DND-41 (cell line): ENCODE data around the gene DHRSX.
A peak's percentile ranks its signal among the peaks of the same experiment; 100 is the strongest.
"Not testable (repeated sequence)": the region's sequence is repeated elsewhere in the genome, so short reads cannot be mapped to it uniquely, and the experiment has no call there.

Experiments used
- ATAC-seq: fragments of 200-7000 bp; cut with Tn5 transposase; 3 replicates; pipeline ENCODE4 v1.9.1; 2021; ENCODE audit warnings: low read depth; ENCODE audit not compliant: insufficient read depth
- DNase-seq: peaks from one replicate; pipeline ENCODE4 v3.0.0-alpha.2; 2020
- H2AFZ ChIP-seq: 2 replicates; pipeline ENCODE4 v1.6.0; 2012; ENCODE audit warnings: low read depth, low read length
- H3K27ac ChIP-seq: 2 replicates; pipeline ENCODE4 v1.5.1; 2012; ENCODE audit warnings: low read length, inconsistent platforms
- H3K27me3 ChIP-seq: fragments of 200-600 bp; sonication (generic); 2 replicates; pipeline ENCODE4 v1.6.0; 2012; ENCODE audit warnings: low read length, mild to moderate bottlenecking, inconsistent platforms; ENCODE audit not compliant: insufficient read depth, poor library complexity
- H3K36me3 ChIP-seq: 2 replicates; pipeline ENCODE4 v1.5.1; 2012; ENCODE audit warnings: low read length, inconsistent platforms; ENCODE audit not compliant: insufficient read depth
- H3K4me1 ChIP-seq: 2 replicates; pipeline ENCODE4 v1.5.1; 2012; ENCODE audit warnings: mild to moderate bottlenecking, low read length; ENCODE audit not compliant: insufficient read depth
- H3K4me2 ChIP-seq: 2 replicates; pipeline ENCODE4 v1.6.0; 2012; ENCODE audit warnings: mild to moderate bottlenecking, moderate library complexity, low read length, inconsistent platforms; ENCODE audit not compliant: insufficient read depth
- H3K4me3 ChIP-seq, 2 experiments: fragments of 200-600 bp in 1 of 2; shearing (Covaris generic) in 1 of 2; 2 replicates each; pipeline ENCODE4 v1.5.1; 2012 to 2016; ENCODE audit warnings: inconsistent platforms in 2 of 2, low read length in 2 of 2, mild to moderate bottlenecking in 2 of 2, low read depth in 1 of 2, moderate library complexity in 1 of 2
- H3K79me2 ChIP-seq: 2 replicates; pipeline ENCODE4 v1.6.0; 2012; ENCODE audit warnings: low read length, inconsistent platforms; ENCODE audit not compliant: insufficient read depth
- H3K9ac ChIP-seq: 2 replicates; pipeline ENCODE4 v1.6.0; 2012; ENCODE audit warnings: low read depth, mild to moderate bottlenecking, inconsistent platforms, low read length, moderate library complexity
- H3K9me3 ChIP-seq: 2 replicates; pipeline ENCODE4 v1.5.1; 2012; ENCODE audit warnings: low read length, moderate library complexity, mild to moderate bottlenecking, inconsistent platforms; ENCODE audit not compliant: insufficient read depth, severe bottlenecking
- H4K20me1 ChIP-seq: 2 replicates; pipeline ENCODE4 v1.6.0; 2012; ENCODE audit warnings: low read length; ENCODE audit not compliant: insufficient read depth
- CTCF ChIP-seq: IDR thresholded peaks from 2 replicates; pipeline ENCODE4 v1.5.1; 2012; ENCODE audit warnings: borderline replicate concordance, low read length, moderate library complexity, mild to moderate bottlenecking; ENCODE audit not compliant: poor library complexity, severe bottlenecking; ENCODE audit errors: extremely low read depth
- EZH2 ChIP-seq: IDR thresholded peaks from 3 replicates; pipeline ENCODE4 v1.6.1; 2012; ENCODE audit warnings: borderline replicate concordance, low read depth, mild to moderate bottlenecking, moderate library complexity, low read length, inconsistent platforms; ENCODE audit not compliant: severe bottlenecking

The DHRSX gene

GRCh38 chrX:2520539-2520938, 19.8 kb upstream of the DHRSX start:
- H3K27me3 ChIP-seq, result no peaks in the 10 kb centered on the region
- TF ChIP-seq EZH2, result no peak
- TF ChIP-seq CTCF, result no peak
- ATAC-seq, result no peak
- H4K20me1 ChIP-seq, result no peaks in the 10 kb centered on the region
- H3K36me3 ChIP-seq, result no peaks in the 10 kb centered on the region
- no peak overlapping the region for H3K27ac ChIP-seq
- H3K9ac ChIP-seq, result no peak overlapping the region
- H3K9me3 ChIP-seq, result no peaks in the 10 kb centered on the region
- no peak overlapping the region for H2AFZ ChIP-seq
- no peak for DNase-seq
- no peak overlapping the region for H3K4me3 ChIP-seq
- H3K4me1 ChIP-seq, result no peaks in the 10 kb centered on the region
- no peaks in the 10 kb centered on the region for H3K79me2 ChIP-seq
- no peak overlapping the region for H3K4me2 ChIP-seq

DNA sequence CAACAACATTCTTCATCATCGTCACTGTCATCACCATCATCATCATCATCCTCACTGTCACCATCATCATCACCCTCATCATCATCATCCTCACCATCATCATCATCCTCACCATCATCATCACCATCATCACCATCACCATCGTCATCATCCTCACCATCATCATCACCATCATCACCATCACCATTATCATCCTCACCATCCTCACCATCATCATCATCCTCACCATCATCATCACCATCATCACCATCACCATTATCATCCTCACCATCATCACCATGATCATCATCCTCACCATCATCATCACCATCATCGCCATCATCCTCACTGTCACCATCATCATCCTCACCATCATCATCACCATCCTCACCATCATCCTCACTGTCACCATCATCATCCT, 18.9 kb upstream of the DHRSX start:
- H3K27me3 ChIP-seq, H3K36me3 ChIP-seq, H3K27ac ChIP-seq, H3K79me2 ChIP-seq, H3K9ac ChIP-seq, H2AFZ ChIP-seq, H3K4me3 ChIP-seq, DNase-seq, H3K4me1 ChIP-seq, ATAC-seq, H4K20me1 ChIP-seq, H3K4me2 ChIP-seq, H3K9me3 ChIP-seq: not testable (repeated sequence)

DNA sequence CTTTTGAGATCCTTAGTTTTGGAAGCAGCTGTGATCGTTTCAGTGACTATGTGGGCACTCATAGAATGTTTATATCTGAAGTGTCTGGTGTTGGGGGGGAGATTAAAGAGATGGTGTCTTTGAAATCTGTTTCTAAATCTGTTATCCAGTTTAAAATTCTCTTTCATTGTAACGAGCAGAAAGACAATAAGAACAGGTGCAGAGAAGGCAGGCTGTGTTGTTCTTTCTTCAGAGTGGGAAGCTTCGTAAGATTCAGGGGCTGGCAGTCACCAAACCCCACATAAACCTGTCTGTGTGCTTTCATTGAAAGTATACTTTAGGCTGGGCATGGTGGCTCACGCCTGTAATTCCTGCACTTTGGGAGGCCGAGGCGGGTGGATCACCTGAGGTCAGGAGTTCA, 16.3 kb upstream of the DHRSX start:
- Histone ChIP-seq H3K9me3 (no peaks in the 10 kb centered on the region), H3K4me2 (no peak overlapping the region), H3K27me3 (no peaks in the 10 kb centered on the region), H3K79me2 (no peaks in the 10 kb centered on the region), H3K9ac (no peak overlapping the region), H3K4me3 (no peak overlapping the region), H3K36me3 (no peaks in the 10 kb centered on the region), H3K4me1 (no peaks in the 10 kb centered on the region), H4K20me1 (no peaks in the 10 kb centered on the region), H3K27ac (no peak overlapping the region), H2AFZ (no peak overlapping the region)
- TF ChIP-seq EZH2, result no peak
- TF ChIP-seq CTCF, result no peak
- 0 out of 3 replicates have a peak, but pooled peaks have one; percentile 40 for ATAC-seq
- DNase-seq, result no peak

DNA sequence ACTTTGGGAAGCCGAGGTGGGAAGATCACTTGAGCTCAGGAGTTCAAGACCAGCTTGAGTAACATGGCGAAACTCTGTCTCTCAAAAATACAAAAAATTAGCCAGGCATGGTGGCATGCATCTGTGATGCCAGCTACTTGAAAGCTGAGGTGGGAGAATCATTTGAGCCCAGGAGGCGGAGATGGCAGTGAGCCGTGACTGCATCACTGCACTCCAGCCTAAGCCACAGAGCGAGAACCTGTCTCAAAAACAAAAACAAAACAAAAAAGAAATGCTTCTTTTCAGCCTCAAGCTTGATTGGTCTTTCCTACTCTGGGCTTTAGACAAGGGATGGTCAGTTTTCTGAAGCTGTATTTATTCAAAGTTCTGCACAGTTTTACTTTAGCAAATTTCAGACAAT, 15.8 kb upstream of the DHRSX start:
- DNase-seq, result no peak
- Histone ChIP-seq H3K27ac (no peak overlapping the region), H3K4me2 (no peak overlapping the region), H3K79me2 (no peaks in the 10 kb centered on the region), H3K4me3 (no peak overlapping the region), H3K36me3 (no peaks in the 10 kb centered on the region), H2AFZ (no peak overlapping the region), H4K20me1 (no peaks in the 10 kb centered on the region), H3K4me1 (no peaks in the 10 kb centered on the region), H3K9ac (no peak overlapping the region), H3K27me3 (no peaks in the 10 kb centered on the region), H3K9me3 (no peaks in the 10 kb centered on the region)
- ATAC-seq, result no peak
- TF ChIP-seq CTCF (no peak), EZH2 (no peak)
